Chondrocyte (in vitro differentiated cells): ENCODE data around the gene ANKRD13D. TPM values are rescaled to one million over a fixed set of nuclear protein-coding genes. Genes with fewer than 3 reads are reported as not detected.

Experiments
- DNase-seq: peaks from one replicate; pipeline ENCODE4 v3.0.0; 2021; ENCODE audit warnings: mixed read lengths, low spot score
- H3K27ac Mint-ChIP-seq: one replicate; pipeline ENCODE4 v1.8.0; 2021; ENCODE audit warnings: mild to moderate bottlenecking, moderate library complexity, mixed read lengths; ENCODE audit not compliant: unreplicated experiment
- H3K27me3 Mint-ChIP-seq: 2 replicates; pipeline ENCODE4 v1.8.0; 2021; ENCODE audit warnings: low read depth, mixed read lengths
- H3K36me3 Mint-ChIP-seq: 2 replicates; pipeline ENCODE4 v1.8.0; 2021; ENCODE audit warnings: low read depth, mixed read lengths
- H3K4me1 Mint-ChIP-seq: 2 replicates; pipeline ENCODE4 v1.8.0; 2021; ENCODE audit warnings: low read depth, mild to moderate bottlenecking, mixed read lengths
- H3K4me3 Mint-ChIP-seq: one replicate; pipeline ENCODE4 v1.8.0; 2021; ENCODE audit warnings: mild to moderate bottlenecking, moderate library complexity, mixed read lengths; ENCODE audit not compliant: unreplicated experiment
- H3K9me3 Mint-ChIP-seq: 2 replicates; pipeline ENCODE4 v1.8.0; 2021; ENCODE audit warnings: low read depth, mixed read lengths
- total RNA-seq: library from RNA; stranded (reverse); gene quantifications from 3 replicates; pipeline ENCODE4 v1.2.1, GENCODE V29; 2021
- TF ChIP-seq, protein P1 (sequence below): fragments of 200-600 bp; sonication (generic); IDR thresholded peaks from 2 replicates; pipeline ENCODE4 v1.5.0; 2021; ENCODE audit warnings: antibody characterized with exemption, mild to moderate bottlenecking, moderate library complexity

Gene ANKRD13D
- total RNA-seq, 1 donor from 2014 or later = 40.0 TPM

DNA sequence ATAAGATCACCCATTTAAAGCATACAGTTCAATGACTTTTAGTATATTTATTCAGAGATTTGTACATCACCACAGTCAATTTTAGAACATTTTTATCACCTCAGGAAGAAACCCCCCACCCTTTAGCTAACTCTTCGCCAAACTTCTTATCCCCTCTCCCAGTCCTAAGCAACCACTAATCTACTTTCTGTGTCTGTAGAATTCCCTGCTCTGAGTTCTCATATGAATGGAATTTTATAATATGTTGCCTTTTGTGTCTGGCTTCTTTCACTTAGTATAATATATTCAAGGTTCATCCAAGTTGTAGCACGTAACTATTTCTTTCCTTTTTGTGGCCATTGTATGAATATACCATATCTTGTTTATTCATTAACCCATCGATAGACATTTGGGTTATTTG, 3.6 kb downstream of the ANKRD13D start:
- peaks cover 7% of the 10 kb centered on the region for H3K9me3 Mint-ChIP-seq
- peak overlapping the region; percentile 60 for H3K27ac Mint-ChIP-seq
- H3K4me3 Mint-ChIP-seq = no peak overlapping the region
- H3K27me3 Mint-ChIP-seq = no peaks in the 10 kb centered on the region
- DNase-seq = no peak
- TF ChIP-seq, protein P1, sequence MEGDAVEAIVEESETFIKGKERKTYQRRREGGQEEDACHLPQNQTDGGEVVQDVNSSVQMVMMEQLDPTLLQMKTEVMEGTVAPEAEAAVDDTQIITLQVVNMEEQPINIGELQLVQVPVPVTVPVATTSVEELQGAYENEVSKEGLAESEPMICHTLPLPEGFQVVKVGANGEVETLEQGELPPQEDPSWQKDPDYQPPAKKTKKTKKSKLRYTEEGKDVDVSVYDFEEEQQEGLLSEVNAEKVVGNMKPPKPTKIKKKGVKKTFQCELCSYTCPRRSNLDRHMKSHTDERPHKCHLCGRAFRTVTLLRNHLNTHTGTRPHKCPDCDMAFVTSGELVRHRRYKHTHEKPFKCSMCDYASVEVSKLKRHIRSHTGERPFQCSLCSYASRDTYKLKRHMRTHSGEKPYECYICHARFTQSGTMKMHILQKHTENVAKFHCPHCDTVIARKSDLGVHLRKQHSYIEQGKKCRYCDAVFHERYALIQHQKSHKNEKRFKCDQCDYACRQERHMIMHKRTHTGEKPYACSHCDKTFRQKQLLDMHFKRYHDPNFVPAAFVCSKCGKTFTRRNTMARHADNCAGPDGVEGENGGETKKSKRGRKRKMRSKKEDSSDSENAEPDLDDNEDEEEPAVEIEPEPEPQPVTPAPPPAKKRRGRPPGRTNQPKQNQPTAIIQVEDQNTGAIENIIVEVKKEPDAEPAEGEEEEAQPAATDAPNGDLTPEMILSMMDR = no peak
- H3K4me1 Mint-ChIP-seq = peaks cover 28% of the 10 kb centered on the region
- H3K36me3 Mint-ChIP-seq = peaks cover 20% of the 10 kb centered on the region

DNA sequence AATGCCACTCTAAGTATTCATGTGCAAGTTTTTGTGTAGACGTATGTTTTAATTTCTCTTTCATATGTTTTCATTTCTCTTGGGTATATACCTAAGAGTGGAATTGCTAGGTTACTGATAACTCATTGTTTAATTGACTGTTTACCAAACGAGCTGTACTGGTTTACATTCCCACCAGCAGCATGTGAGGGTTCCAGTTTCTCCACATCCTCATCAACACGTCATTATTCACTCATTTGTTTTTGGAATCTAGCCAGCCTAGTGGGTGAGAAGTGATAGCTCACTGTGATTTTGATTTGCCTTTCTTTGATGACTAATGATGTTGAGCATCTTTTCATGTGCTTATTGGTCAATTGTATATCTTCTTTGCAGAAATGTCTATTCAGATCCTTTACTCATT, 4.0 kb downstream of the ANKRD13D start:
- no peak overlapping the region for H3K4me3 Mint-ChIP-seq
- peaks cover 21% of the 10 kb centered on the region for H3K36me3 Mint-ChIP-seq
- H3K9me3 Mint-ChIP-seq = peaks cover 7% of the 10 kb centered on the region
- peaks cover 24% of the 10 kb centered on the region for H3K4me1 Mint-ChIP-seq
- TF ChIP-seq, protein P1 = no peak
- DNase-seq = no peak
- no peaks in the 10 kb centered on the region for H3K27me3 Mint-ChIP-seq
- peak overlapping the region; percentile 0 for H3K27ac Mint-ChIP-seq

DNA sequence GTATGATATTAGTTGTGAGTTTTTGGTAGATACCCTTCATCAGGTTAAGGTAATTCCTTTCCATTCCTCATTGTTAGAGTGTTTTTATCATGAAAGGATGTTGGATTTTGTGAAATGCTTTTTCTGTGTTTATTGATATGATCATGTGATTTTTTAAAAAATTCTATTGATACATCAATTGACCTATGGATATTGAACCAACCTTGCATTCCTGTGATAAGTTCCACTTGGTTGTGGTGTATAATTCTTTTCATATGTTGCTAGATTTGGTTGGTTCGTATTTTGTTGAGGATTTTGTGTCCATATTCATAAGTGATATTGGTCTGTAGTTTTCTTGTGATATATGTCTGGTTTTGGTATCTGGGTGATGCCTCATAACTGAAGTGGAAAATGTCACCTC, 6.7 kb downstream of the ANKRD13D start:
- H3K27me3 Mint-ChIP-seq = no peaks in the 10 kb centered on the region
- H3K4me3 Mint-ChIP-seq = no peak overlapping the region
- DNase-seq = no peak
- TF ChIP-seq, protein P1 = no peak
- peaks cover 29% of the 10 kb centered on the region for H3K36me3 Mint-ChIP-seq
- H3K9me3 Mint-ChIP-seq = peaks cover 7% of the 10 kb centered on the region
- H3K27ac Mint-ChIP-seq = no peak overlapping the region
- H3K4me1 Mint-ChIP-seq = peaks cover 14% of the 10 kb centered on the region

DNA sequence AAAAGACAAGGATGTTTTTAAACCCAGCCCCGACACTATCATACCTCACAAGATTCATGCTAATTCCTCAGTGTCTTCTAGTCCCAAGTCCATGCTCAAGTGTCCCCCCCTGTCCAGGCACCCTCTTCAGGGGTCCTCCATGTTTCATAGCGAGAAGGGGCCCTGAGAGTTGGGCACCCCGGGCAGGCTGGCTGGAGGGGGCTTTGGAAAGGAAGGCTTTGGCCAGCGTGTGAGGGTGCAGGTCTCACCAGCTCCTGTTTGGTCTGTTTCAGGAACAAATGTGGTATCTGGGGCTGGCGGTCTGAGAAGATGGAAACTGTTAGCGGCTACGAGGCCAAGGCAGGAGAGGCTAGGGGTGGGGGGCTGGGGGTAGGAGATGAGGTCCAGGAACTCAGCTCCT, 9.7 kb downstream of the ANKRD13D start:
- H3K4me1 Mint-ChIP-seq = peaks cover 10% of the 10 kb centered on the region
- DNase-seq = peak; percentile 33
- H3K27ac Mint-ChIP-seq = no peak overlapping the region
- H3K36me3 Mint-ChIP-seq = peaks cover 26% of the 10 kb centered on the region
- H3K4me3 Mint-ChIP-seq = no peak overlapping the region
- H3K27me3 Mint-ChIP-seq = no peaks in the 10 kb centered on the region
- TF ChIP-seq, protein P1 = no peak
- H3K9me3 Mint-ChIP-seq = peaks cover 7% of the 10 kb centered on the region

DNA sequence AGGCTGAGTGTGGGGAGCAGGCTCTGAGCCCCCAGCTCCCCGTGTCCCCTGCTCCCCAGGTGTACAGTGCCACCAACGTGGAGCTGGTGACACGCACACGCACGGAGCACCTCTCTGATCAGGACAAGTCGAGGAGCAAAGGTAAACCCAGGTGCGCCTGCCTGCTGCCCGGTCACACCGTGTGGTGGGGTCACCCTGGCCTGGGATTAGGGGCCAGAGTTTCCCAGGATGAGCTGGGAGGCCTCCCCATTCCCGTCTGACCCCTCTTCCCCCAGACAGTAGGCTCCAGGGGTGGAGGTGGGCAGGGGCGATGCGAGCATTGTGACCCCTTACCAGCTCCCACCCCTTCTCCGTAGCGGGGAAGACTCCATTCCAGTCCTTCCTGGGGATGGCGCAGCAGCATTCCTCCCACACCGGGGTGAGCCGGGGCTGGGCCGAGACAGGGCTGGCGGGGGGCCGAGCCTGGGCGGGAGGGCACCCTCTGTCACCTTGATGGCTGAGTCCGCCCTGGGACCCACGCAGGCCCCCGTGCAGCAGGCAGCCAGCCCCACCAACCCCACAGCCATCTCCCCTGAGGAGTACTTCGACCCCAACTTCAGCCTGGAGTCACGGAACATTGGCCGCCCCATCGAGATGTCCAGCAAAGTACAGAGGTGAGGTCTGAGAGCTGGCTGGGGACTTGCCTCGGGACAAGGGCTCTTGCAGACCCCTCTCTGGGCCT, 10.5 kb downstream of the ANKRD13D start:
- peaks cover 7% of the 10 kb centered on the region for H3K9me3 Mint-ChIP-seq
- H3K4me3 Mint-ChIP-seq = no peak overlapping the region
- peak; percentile 66 for DNase-seq
- H3K27ac Mint-ChIP-seq = no peak overlapping the region
- TF ChIP-seq, protein P1 = no peak
- H3K4me1 Mint-ChIP-seq = peaks cover 14% of the 10 kb centered on the region
- H3K36me3 Mint-ChIP-seq = peaks cover 24% of the 10 kb centered on the region
- no peaks in the 10 kb centered on the region for H3K27me3 Mint-ChIP-seq
